Measurements from ENCODE around the gene TBC1D8. TPM values are rescaled to one million over a fixed set of nuclear protein-coding genes. Genes with fewer than 3 reads are reported as not detected.

Gene TBC1D8
- total and polyA plus RNA-seq, 9 of the 15 experiments (the other 6 are each of a cell fraction or from before 2014, with no cell fraction given) = 0.36 to 1.3 (median 0.82) TPM

GRCh38 chr2:101040072-101040471 is 111.1 kb downstream of the TBC1D8 start:
- Histone ChIP-seq H2AFZ (ENCODE audit: low read depth, low read length) (peak overlapping the region; percentile 60), H3K27ac (ENCODE audit: extremely low read depth, low read depth, low read length) (no peak overlapping the region), H3K27me3 (ENCODE audit: control insufficient read depth in 2 of 2, insufficient read depth in 2 of 2, low read length in 2 of 2) (peaks cover 17 to 42% of the 10 kb centered on the region in 2 experiments), H4K20me1 (replicated peaks; ENCODE audit: control insufficient read depth, insufficient read depth, low read length) (no peaks in the 10 kb centered on the region), H3K36me3 (ENCODE audit: control insufficient read depth, insufficient read depth, low read length) (no peaks in the 10 kb centered on the region), H3K4me1 (replicated peaks in 1 of 2; ENCODE audit: control insufficient read depth in 2 of 2, insufficient read depth in 2 of 2, low read length in 2 of 2) (peaks cover 5% of the 10 kb centered on the region in 2 experiments; a peak in 3 of 5 replicates), H3K4me3 (no peak overlapping the region), H3K79me2 (ENCODE audit: control insufficient read depth, insufficient read depth, low read length) (no peaks in the 10 kb centered on the region), H3K4me2 (ENCODE audit: insufficient read depth, low read length) (peak overlapping the region; percentile 35), H3K9ac (ENCODE audit: insufficient read depth in 1 of 2, low read depth in 2 of 2, low read length in 2 of 2) (peak overlapping the region in 1 of 2 experiments; percentile 54; a peak in 1 of 4 replicates), H3K9me1 (ENCODE audit: control insufficient read depth, insufficient read depth, low read length) (no peaks in the 10 kb centered on the region), H3K9me3 (replicated peaks; ENCODE audit: control insufficient read depth, insufficient read depth, low read depth, low read length) (no peaks in the 10 kb centered on the region)
- FAIRE-seq (no peak), DNase-seq (ENCODE audit: extremely low read depth in 1 of 4, low spot score in 3 of 4) (no peak), ATAC-seq (0 out of 3 replicates have a peak, but pooled peaks have one; percentile 11)
- intact Hi-C loops (cut with micrococcal nuclease) = no loop called here
- BruUV-seq (replicated peaks) = no TSS peak
- WGBS (ENCODE audit: insufficient coverage, low coverage, missing lambda C conversion rate) = 14% methylated on average over 13 of the region's 13 CpGs
- POLR2A ChIA-PET = interaction anchor here (0.5 to 1.1 kb wide), 2 partner anchors 38 to 440 kb away, joined by 3 to 4 read pairs; partner anchors contain the start of gene RPL31
- in situ Hi-C loops (cut with MboI) = no loop called here
- CTCF ChIA-PET (ENCODE audit: low intra/inter-chr PET ratio) = no interaction called here
- no peak for TF ChIP-seq PHF20 (IDR thresholded peaks at IDR 0.05; ENCODE audit: partially characterized antibody)
- TF ChIP-seq, protein P1, sequence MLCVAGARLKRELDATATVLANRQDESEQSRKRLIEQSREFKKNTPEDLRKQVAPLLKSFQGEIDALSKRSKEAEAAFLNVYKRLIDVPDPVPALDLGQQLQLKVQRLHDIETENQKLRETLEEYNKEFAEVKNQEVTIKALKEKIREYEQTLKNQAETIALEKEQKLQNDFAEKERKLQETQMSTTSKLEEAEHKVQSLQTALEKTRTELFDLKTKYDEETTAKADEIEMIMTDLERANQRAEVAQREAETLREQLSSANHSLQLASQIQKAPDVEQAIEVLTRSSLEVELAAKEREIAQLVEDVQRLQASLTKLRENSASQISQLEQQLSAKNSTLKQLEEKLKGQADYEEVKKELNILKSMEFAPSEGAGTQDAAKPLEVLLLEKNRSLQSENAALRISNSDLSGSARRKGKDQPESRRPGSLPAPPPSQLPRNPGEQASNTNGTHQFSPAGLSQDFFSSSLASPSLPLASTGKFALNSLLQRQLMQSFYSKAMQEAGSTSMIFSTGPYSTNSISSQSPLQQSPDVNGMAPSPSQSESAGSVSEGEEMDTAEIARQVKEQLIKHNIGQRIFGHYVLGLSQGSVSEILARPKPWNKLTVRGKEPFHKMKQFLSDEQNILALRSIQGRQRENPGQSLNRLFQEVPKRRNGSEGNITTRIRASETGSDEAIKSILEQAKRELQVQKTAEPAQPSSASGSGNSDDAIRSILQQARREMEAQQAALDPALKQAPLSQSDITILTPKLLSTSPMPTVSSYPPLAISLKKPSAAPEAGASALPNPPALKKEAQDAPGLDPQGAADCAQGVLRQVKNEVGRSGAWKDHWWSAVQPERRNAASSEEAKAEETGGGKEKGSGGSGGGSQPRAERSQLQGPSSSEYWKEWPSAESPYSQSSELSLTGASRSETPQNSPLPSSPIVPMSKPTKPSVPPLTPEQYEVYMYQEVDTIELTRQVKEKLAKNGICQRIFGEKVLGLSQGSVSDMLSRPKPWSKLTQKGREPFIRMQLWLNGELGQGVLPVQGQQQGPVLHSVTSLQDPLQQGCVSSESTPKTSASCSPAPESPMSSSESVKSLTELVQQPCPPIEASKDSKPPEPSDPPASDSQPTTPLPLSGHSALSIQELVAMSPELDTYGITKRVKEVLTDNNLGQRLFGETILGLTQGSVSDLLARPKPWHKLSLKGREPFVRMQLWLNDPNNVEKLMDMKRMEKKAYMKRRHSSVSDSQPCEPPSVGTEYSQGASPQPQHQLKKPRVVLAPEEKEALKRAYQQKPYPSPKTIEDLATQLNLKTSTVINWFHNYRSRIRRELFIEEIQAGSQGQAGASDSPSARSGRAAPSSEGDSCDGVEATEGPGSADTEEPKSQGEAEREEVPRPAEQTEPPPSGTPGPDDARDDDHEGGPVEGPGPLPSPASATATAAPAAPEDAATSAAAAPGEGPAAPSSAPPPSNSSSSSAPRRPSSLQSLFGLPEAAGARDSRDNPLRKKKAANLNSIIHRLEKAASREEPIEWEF (CRISPR knock-in tag; IDR thresholded peaks at IDR 0.05) = no peak
- no peak for TF ChIP-seq PYGO2 (tag; IDR thresholded peaks at IDR 0.05)
- TF ChIP-seq ZNF431 (CRISPR knock-in tag; IDR thresholded peaks at IDR 0.05) = no peak
- no peak for TF ChIP-seq KLF13 (tag; IDR thresholded peaks at IDR 0.05; ENCODE audit: borderline replicate concordance, low read depth)
- TF ChIP-seq BRF1 (IDR thresholded peaks at IDR 0.05; ENCODE audit: borderline replicate concordance, extremely low read depth, insufficient read length) = no peak
- no peak for TF ChIP-seq U2AF1 (optimal IDR thresholded peaks at IDR 0.05; ENCODE audit: low read depth, low read length)
- no peak for TF ChIP-seq SNIP1 (IDR thresholded peaks at IDR 0.05; ENCODE audit: low read depth)
- no peak for TF ChIP-seq NR1H2 (CRISPR knock-in tag; IDR thresholded peaks at IDR 0.05)
- TF ChIP-seq ZNF316 (IDR thresholded peaks at IDR 0.05) = no peak
- no peak for TF ChIP-seq HEY1 (CRISPR knock-in tag; IDR thresholded peaks at IDR 0.05; ENCODE audit: borderline replicate concordance)

Data from K562 (cell line).